Fibroblast of mammary gland (primary cell): ENCODE results near the gene TMEM151B.
A peak's percentile ranks its signal among the peaks of the same experiment; 100 is the strongest.
"Not testable (repeated sequence)": the region's sequence is repeated elsewhere in the genome, so short reads cannot be mapped to it uniquely, and the experiment has no call there.

Source experiments
- DNase-seq: peaks from one replicate; pipeline ENCODE4 v3.0.0-alpha.2; 2010; ENCODE audit warnings: low read depth
- H3K4me3 ChIP-seq: 2 replicates; pipeline ENCODE4 v1.5.1; 2011; ENCODE audit warnings: low read depth, mild to moderate bottlenecking, low read length, moderate library complexity; ENCODE audit not compliant: control insufficient read depth
- CTCF ChIP-seq: conservative IDR thresholded peaks from 2 replicates; pipeline ENCODE4 v1.5.1; 2011; ENCODE audit warnings: low read depth, low read length, inconsistent platforms; ENCODE audit not compliant: control insufficient read depth, insufficient read depth

TMEM151B gene

DNA sequence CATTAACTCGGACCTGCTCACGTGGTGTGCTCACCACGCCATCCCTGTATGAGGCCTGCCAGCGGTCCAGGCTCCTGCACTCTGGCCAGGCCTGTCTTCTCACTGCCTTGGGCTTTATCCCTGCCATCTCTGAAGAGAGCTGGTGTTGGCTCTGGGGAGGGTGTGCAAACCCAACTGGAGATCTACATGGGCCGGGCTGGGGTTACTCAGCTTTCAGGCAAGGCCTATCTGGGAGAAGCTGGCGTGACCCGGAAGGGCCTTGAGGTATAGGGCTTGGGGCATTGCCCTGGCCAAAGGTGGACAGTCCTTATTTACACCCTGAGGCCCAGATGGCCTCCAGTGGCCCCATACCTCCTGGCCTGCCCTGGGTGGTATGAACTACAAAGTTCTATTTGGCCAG lies 41.8 kb upstream of the TMEM151B start:
- TF ChIP-seq CTCF = no peak
- no peak for DNase-seq
- H3K4me3 ChIP-seq = no peak overlapping the region

DNA sequence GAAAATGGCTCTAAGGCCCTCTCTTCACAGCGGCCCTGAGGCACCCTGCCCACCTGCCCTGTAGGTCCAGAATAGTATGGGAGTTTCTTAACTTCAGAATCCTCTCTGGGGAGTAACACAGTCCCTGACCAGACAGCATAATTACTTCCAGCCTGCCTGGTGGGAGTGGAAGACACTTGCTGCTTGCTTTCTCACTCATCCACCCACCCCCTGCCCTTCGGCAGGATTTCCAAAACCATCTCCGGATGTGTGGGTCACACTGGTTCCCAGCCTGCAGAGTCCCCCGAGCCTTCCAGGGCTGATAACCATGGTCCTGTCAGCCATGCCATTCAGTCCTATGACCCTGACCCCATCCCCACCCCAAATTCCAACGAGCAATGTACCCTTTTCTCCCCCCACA lies 41.4 kb upstream of the TMEM151B start:
- H3K4me3 ChIP-seq = no peak overlapping the region
- peak; percentile 41 for DNase-seq
- no peak for TF ChIP-seq CTCF

GRCh38 chr6:44229376-44230033 lies 40.7 kb upstream of the TMEM151B start:
- H3K4me3 ChIP-seq = no peak overlapping the region
- TF ChIP-seq CTCF = no peak
- DNase-seq = no peak

- DNase-seq = no peak
- TF ChIP-seq CTCF = no peak
- H3K4me3 ChIP-seq = no peak overlapping the region
Observed at GRCh38 chr6:44230034-44230675, 40.1 kb upstream of the TMEM151B start.

DNA sequence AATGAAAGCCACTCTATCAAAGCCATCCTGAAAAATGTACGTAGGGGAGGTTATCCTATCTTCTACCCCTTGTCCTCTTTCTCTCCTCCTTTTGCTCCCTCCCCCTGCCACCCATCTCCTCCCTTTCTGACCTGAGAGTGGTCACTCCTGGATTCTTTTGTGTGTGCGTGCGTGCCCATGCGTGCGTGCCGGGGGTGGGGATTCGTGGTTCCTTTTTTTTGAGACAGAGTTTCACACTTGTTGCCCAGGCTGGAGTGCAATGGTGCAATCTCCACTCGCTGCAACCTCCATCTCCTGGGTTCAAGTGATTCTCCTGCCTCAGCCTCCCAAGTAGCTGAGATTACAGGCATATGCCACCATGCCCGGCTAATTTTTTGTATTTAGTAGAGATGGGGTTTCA lies 38.8 kb upstream of the TMEM151B start:
- not testable (repeated sequence) for DNase-seq, H3K4me3 ChIP-seq

DNA sequence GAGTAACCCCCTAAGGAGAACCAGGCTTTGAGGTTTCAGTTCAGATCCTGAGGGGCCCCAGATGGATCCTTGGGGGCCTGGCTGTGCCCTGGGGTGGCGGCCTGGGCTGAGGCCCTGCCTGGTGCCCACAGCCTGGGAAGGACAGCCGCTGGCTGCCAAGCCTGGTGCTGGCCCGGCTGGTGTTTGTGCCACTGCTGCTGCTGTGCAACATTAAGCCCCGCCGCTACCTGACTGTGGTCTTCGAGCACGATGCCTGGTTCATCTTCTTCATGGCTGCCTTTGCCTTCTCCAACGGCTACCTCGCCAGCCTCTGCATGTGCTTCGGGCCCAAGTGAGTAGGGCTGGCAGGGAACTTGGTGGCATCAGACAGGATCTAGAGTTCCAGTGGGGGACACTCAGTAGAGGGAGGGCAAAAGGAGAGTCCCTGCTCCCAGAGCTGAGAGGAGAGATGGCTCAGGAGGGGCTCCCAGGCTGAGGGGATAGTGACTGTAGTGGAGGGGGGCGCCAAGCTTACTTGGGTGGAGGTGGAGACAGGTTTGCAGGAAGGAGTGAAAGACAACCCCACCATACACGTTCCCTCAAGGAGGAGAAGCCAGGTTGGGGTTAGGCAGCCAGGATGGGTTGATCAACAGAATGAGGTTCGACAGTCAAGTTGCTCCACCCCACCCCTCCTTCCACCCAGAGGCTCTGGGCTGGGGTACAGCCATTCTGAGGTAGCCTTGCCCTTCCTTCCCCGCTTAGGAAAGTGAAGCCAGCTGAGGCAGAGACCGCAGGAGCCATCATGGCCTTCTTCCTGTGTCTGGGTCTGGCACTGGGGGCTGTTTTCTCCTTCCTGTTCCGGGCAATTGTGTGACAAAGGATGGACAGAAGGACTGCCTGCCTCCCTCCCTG lies 37.3 kb upstream of the TMEM151B start:
- no peak for DNase-seq
- H3K4me3 ChIP-seq = no peak overlapping the region
- no peak for TF ChIP-seq CTCF

- TF ChIP-seq CTCF = no peak
- no peak overlapping the region for H3K4me3 ChIP-seq
- DNase-seq = no peak
Observed at GRCh38 chr6:44233567-44234100, 36.6 kb upstream of the TMEM151B start.
